Ureter (tissue), 1 donor: ENCODE results near the gene ARMCX4. TPM values are rescaled to one million over a fixed set of nuclear protein-coding genes. Genes with fewer than 3 reads are reported as not detected.
"Not testable (repeated sequence)": the region's sequence is repeated elsewhere in the genome, so short reads cannot be mapped to it uniquely, and the experiment has no call there.

ENCODE experiments used
- DNase-seq: peaks from one replicate; pipeline ENCODE4 v3.0.0-alpha.2; 2020; ENCODE audit warnings: low spot score
- total RNA-seq: library from RNA; stranded (reverse); gene quantifications from one replicate; pipeline ENCODE4 v1.2.4, GENCODE V29; 2023
- donor health status: DM: yes; HTN: yes; CAD: no.

The ARMCX4 gene
- total RNA-seq: 29.8 TPM

DNA sequence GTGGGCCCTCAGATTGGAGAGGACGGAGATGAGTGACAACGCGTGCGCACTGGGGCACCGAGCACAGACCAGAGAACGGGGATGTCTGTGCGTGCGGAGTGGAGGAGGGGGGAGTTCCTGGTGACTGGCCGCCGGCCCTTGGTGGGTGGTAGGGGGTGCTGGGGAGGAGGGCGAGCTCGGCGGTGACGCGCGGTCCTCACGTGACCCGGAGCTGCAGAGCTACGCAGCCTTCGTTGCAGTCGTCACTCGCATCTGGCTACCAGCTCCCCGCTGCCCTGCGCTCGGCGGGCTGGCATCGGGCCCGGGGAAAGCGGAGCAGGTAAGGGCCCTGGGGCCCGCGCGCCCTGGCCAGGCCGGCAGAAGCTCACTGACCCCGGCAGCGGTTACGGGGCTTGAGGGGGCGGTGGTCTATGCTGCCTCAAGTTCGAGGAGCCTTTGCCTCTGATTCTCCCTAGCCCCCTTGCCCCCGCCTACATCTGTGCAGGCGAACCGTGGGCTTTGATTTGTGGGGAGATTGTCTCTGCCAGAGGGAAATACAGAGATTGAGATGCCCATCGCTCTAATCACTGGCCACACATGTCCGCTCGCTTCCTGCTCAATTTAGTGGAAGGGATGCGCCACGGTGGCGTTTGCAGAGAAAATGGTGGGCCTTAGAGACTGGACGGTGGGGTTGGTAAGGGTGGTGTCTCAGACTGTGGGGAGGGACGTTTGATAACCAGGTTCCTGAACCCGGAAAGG, at the start of gene ARMCX4:
TSS of gene ARMCX4 (plus strand) at position 245 of the 738 bp plus-strand sequence. CDS start 3,134 bp downstream, outside the sequence.
- no peak for DNase-seq

DNA sequence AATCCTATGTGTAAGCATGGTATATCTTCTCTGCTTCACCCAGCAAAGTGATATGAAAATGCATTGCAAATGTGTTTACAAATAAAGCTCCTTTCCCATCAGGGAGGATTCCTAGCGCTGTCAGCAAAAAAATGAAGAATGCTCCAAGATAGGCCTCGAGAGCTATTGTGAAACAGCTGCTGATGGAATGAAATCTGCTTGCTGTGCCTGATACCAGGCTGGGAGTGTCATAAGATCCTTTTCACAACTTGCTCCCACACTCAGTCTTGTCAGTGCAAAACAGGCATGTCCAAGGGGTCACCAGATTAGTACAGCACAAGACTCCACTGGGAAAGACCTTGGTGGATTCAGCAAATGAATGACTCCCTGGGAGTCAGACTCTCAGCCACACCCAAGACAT, 43.2 kb upstream of the ARMCX4 start:
- DNase-seq: no peak

DNA sequence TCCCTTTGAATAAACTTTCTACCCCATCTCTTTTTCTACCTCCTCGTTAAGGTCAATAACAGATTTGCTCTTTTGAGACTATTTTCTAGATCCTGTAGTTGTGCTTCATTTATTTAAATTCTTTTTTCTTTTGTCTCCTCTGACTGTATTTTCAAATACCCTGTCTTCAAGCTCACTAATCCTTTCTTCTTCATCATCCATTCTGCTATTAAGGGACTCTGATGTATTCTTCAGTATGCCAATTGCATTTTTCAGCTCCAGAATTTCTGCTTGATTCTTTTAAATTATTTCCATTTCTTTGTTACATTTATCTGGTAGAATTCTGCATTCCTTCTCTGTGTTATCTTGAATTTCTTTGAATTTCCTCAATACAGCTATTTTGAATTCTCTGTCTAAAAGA, 36.0 kb upstream of the ARMCX4 start:
- no peak for DNase-seq

DNA sequence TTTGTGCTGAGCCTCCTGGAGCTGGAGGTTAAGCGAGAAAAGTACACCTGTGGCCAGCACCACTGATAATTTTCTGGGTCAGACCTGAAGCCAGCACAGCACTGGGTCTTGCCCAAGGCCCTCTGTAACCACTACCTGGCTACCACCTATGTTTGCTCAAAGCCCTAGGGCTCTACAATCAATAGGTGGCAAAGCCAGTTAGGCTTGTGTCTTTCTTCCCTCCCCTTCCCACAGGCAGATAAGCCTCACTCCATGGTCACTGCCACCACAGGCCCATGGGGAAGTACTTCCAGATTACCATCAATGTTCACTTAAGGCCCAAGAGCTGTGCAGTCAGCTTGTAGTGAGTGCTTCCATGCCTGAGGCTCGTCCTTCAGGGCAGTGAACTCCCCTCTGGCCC, 35.2 kb upstream of the ARMCX4 start:
- no peak for DNase-seq

DNA sequence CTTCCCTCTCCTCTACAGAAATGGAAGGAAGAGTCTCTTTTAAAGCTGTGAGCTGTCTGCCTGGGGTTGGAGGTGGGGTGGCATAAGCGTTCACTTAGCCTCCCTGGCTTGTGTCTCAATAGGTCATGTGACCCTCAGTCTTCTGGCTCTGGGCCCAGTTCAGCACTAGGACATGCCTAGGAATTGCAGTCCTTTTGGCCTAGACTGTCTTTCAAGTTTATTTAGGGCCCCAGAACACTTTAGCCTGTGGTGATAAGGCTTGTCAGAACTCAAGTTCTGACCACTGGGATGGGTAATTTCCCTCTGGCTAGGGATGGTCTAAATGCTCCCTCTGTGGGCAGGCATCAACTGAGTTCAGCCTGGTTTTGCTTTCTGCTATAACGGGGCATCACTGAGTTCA, 34.3 kb upstream of the ARMCX4 start:
- DNase-seq: peak; percentile 64

DNA sequence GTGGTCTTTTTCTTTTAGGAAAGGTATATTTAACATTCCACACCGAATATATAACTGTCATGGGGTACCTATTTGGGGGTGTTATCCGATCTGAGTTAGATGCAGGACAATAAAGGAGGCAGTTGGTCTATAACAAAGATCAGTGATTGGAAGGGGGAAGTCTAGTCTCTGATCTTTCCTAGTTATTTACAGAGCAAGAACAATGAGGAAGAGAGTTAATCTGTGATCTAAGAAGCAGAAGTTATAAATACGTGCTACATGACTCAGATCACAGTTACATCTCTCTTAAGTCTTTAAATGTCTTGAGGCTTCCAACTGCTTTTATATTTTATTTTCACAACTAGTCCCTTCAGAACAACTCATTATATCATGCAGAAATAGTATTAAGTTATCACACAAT, 33.2 kb upstream of the ARMCX4 start:
- DNase-seq: no peak

DNA sequence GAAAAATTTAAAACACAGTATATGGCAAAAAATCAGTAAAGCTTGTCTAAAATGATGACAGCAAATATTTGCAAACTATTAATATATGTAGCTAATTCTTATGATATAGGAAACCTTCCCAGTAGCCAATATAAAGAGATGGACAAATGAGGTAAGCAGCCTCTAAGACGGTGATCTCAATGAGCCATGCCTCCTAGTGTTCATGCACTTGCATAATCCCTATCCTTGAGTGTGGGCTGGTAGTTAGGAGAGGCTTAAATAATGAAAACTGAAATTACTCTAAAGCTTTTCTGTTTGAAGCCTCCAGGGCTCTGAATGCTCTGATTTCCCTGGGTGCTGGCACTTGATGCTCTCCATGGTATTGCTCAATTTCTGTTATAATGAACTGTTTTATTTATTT, 24.6 kb upstream of the ARMCX4 start:
- no peak for DNase-seq

DNA sequence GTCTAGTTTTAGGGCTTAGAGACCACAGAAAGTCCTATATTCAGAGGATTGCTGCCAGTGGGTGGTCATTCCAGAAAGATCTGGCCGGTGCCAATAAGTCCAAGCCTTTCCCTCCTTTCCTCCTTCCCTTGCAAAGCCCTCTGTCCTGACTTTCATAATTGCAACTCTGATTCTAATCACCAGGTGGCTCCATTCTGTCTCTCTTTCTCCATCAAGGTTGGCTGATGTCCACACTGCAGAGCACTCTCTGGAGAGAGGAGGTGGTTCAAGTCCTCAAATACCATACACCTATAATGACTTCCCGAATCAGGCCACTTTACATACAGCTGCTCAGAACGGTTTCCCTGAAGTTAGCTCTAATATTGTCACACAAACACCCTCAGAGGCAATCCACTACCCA, 22.4 kb upstream of the ARMCX4 start:
- no peak for DNase-seq

DNA sequence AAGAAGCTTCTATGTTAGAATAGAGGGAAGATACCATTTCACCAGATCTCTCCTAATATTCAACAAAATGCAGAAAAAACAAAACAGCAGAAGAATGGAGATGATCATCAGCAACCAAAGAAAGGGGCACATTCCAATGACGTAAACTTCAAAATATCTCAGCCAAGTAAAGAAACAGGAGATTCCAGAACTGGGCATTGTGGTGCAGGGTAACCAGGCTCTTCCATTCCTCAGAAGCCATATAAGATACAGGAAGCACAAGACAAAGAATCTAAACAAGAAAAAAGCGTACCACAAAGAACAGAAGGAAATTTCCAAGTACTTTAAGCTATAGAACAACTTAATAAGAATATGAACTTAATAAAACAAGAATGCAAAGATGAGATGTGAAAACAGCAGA, 6.9 kb upstream of the ARMCX4 start:
- DNase-seq: no peak

DNA sequence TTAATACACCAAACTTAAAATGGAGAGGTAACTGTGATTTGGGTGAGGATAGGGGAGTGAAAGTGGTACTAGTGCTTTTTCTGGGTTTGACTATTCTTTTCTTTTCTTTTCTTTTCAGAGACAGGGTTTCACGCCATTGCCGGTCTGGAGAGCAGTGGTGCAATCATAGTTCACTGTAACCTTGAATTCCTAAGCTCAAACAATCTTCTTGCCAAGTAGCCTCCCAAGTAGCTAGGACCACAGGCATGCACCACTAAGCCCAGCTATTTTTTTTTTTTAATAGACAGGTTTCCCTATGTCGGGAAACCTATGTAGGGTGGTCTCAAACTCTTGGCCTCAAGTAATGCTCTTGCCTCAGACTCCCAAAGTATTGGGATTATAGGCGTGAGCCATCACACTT, 3.0 kb upstream of the ARMCX4 start:
- no peak for DNase-seq

DNA sequence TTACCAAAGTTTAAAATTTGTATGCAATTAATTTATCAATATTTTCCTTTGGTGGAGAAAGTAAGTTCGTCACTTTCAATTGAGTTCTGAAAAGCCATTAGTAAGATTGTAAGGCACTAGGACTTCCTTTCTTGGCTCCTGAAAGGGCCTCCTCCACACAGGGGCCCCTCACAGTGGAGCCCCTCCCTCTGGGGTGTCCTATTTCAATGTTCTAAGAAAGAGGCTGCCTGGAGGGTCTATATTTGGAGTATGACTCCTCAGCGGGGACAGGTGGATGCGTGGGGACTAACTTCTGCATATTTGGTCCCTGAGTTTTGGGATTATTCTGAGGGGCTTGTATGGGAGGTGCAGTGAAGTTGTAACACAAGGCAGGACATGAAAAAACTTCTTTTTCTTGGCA, 1.6 kb upstream of the ARMCX4 start:
- no peak for DNase-seq

DNA sequence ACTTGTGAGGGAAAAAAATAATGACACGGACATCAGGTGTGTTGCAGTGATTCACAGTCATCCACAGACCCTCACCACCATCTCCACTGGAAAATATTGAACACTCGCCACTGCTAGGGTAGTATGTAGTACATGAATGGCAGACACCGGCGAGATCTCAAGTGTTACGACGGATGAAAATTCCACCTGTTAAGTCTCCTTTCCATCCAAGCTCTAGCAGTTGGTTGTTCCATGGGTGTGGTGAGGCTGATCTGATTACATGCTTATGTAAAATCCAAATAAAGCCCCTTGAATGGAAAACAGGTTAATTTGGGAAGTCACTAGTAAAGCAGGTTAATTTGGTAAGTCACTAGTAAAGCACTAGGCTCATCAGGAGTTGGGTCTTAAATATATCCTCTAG, 1.1 kb upstream of the ARMCX4 start:
- DNase-seq: no peak

DNA sequence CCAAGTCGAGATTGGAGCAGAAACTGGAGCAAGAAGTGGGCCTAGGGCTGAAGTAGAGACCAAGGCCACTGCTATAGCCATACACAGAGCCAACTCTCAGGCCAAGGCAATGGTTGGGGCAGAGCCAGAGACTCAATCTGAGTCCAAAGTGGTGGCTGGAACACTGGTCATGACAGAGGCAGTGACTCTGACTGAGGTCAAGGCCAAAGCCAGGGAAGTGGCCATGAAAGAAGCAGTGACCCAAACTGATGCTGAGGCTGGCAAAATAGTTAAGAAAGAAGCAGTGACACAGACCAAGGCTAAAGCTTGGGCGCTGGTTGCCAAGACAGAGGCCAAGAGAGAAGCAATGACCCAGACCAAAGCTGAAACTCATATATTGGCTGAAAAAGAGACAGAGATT, 3.5 kb downstream of the ARMCX4 start:
- DNase-seq: no peak

DNA sequence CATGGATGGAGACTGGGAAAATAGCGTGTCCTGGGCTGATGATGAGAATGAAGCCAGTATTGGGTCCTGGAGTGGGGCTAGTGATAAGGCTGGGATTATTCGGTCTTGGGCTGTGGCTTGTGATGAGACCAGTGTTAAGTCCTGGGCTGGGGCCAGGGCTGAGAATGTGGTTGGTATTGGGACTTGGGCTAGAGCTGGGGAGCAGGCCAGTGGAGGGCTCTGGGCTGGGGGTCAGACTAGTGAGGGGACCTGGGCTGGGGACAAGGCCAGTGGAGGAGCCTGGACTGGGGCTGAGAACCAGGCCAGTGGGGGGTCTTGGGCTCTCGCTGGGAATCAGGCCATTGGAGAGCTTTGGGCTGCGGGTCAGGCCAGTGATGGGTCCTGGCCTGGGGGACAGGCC, 6.7 kb downstream of the ARMCX4 start:
- DNase-seq: no peak

DNA sequence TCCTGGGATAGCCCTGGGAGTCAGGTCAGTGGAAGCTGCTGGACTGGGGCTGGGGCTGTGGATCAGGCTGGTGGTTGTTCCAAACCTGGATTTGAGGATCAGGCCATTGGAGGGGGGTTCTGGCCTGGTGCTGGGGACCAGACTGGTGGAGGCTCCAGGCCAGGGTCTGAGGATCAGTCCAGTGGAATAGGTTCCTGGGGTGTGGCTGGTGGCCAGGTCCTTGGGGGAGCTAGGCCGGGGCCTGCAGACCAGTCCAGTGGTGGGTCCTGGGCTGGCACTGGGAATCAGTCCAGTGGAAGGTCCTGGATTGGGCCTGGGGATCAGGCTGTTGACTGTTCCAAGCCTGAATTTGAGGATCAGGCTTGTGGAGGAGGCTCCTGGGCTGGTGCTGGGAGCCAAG, 8.0 kb downstream of the ARMCX4 start:
- no peak for DNase-seq

DNA sequence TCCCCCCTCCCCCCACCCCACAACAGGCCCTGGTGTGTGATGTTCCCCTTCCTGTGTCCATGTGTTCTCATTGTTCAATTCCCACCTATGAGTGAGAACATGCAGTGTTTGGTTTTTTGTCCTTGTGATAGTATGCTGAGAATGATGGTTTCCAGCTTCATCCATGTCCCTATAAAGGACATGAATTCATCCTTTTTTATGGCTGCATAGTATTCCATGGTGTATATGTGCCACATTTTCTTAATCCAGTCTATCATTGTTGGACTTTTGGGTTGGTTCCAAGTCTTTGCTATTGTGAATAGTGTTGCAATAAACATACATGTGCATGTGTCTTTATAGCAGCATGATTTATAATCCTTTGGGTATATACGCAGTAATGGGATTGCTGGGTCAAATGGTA, 17.7 kb downstream of the ARMCX4 start:
- DNase-seq: not testable (repeated sequence)

DNA sequence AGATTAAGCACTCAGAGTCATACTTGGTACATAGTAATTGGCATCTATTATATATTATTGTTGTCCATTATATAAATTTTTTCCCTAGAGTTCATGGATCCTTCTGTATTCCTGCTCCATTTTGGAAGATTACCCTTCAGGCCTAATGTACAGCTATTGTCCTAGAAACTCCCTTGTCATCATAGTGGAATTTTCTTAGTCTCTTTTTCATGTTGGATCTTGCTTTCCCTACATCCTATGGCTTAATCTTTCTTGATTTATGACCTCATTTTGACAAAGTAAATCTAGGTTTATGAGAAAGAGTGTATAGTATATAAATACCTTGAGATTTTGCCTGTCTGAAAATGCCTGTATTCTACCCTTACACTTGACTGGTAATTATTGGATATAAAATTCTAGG, 22.1 kb downstream of the ARMCX4 start:
- DNase-seq: no peak

DNA sequence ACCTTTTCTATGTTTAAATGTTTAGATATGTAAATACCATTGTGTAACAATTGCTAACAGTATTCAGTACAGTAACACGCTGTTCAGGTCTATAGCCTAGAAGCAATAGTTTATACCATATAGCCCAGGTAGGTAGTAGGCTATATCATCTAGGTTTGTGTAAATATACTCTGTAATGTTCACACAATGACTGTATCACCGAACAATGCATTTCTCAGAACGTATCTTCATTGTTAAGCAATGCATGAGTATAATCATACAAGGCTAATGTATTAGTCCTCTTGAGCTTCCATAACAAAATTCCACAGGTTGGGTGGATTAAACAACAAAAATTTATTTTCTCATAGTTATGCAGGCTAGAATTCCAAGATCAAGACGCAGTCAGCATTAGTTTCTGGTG, 22.7 kb downstream of the ARMCX4 start:
- DNase-seq: no peak

DNA sequence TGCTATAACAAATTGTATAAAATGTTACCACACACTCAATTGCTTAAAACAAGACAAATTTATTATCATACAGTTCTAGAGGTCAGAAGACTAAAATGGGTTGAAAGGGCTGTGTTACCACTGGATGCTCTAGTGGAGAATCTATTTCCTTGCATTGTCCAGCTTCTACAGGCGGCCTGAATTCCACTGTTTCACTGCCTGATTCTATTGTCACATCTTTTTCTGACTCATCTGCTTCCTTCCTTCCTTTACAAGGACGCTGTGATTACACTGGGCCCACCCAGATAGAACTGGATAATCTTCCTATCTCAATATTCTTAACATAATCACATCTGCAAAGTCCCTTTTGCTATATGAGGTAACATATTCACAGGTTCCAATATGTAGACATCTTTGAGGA, 45.7 kb downstream of the ARMCX4 start:
- DNase-seq: no peak

Other genes with a start within 250 kb of the ARMCX4 start
- gene TAF7L, start 194.1 kb upstream of the ARMCX4 start, total RNA-seq: 0.18 TPM
- gene TIMM8A, start 136.7 kb upstream of the ARMCX4 start, total RNA-seq: 16.7 TPM
- gene BTK, start 99.3 kb upstream of the ARMCX4 start, total RNA-seq: 7.9 TPM
- 427 TPM for gene RPL36A, start 94.4 kb upstream of the ARMCX4 start, total RNA-seq
- 13.7 TPM for gene GLA, start 77.5 kb upstream of the ARMCX4 start, total RNA-seq
- gene HNRNPH2, start 77.2 kb upstream of the ARMCX4 start, total RNA-seq: 64.0 TPM
- gene ARMCX1, start 65.1 kb downstream of the ARMCX4 start, total RNA-seq: 17.6 TPM
- 57.4 TPM for gene ARMCX6, start 132.5 kb downstream of the ARMCX4 start, total RNA-seq
- 53.3 TPM for gene ARMCX3, start 137.7 kb downstream of the ARMCX4 start, total RNA-seq
- gene ARMCX2, start 174.4 kb downstream of the ARMCX4 start, total RNA-seq: 57.8 TPM